ENCODE results near the gene TMEM120B.

Gene TMEM120B

DNA sequence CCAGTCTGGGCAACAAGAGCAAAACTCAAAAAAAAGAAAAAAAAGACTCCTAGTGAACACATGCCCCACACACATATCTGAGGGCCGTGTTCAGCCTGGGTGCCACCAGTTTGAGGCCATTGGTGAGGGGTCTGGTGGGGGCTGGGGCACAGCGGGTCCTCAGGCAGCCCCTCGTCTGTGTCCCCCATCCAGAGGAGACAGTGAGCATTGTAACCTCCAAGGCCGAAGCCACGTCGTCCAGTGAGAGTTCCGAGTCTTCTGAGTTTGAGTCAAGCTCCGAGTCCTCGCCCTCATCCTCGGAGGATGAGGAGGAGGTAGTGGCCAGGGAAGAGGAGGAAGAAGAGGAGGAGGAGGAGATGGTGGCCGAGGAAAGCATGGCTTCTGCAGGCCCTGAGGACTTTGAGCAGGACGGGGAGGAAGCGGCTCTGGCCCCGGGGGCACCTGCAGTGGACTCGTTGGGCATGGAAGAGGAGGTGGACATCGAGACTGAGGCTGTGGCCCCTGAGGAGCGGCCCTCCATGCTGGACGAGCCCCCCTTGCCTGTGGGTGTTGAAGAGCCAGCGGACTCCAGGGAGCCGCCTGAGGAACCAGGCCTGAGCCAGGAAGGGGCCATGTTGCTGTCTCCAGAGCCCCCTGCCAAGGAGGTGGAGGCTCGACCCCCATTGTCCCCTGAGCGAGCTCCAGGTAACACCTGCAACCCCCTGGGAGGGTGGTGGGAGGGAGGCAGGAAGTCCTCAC lies 106.8 kb downstream of the TMEM120B start:
- Histone ChIP-seq H3K27ac (peak overlapping the region in 2 of 11 experiments; percentile 14 to 21; a peak in 1 of 22 replicates), H3K4me1 (peaks cover 0 to 23% (median 14%) of the 10 kb centered on the region in 10 experiments; a peak in 14 of 20 replicates), H3K4me3 (no peak overlapping the region), H3K36me3 (peaks cover 91 to 97% (median 94%) of the 10 kb centered on the region in 11 experiments), H3K9ac (peak overlapping the region in 2 of 11 experiments; percentile 6 to 15; a peak in 3 of 22 replicates), H3K9me3 (replicated peaks in 1 of 11) (no peaks in the 10 kb centered on the region), H3K4me2 (peak overlapping the region in 2 of 11 experiments; percentile 2 to 8; a peak in 1 of 22 replicates), H4K20me1 (peaks cover 15 to 84% (median 75%) of the 10 kb centered on the region in 11 experiments; a peak in 20 of 22 replicates), H3K27me3 (no peaks in the 10 kb centered on the region)
- TF ChIP-seq Cebpa-rat (IDR thresholded peaks at IDR 0.05), result no peak

DNA sequence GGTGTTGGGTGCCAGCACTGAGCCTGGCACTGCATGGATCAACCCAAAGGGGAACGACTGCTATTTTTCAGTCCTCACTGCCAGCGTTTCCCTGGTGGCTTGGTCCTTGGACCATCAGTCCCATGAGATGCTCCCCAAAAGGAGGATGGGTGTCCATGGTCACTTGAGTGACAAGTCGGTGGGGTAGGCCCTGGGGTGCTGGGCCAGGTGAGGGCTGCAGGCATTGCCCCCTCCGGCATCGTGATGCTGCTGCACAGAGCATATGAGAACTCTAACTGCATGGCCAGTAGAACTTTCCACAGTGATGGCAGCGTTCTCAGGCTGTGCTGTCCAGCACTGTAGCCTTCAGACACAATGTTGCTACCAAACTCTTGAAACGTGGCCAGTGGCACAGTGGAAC lies 107.5 kb downstream of the TMEM120B start:
- Histone ChIP-seq H3K4me2 (no peak overlapping the region), H3K9me3 (replicated peaks in 1 of 11) (no peaks in the 10 kb centered on the region), H3K9ac (0 out of 22 replicates have a peak overlapping the region, but pooled peaks of 1 of the 11 experiments have one; percentile 6), H3K27me3 (no peaks in the 10 kb centered on the region), H3K27ac (no peak overlapping the region), H3K4me3 (no peak overlapping the region), H3K4me1 (peaks cover 0 to 23% (median 14%) of the 10 kb centered on the region in 10 experiments; a peak in 14 of 20 replicates), H4K20me1 (peaks cover 12 to 83% (median 73%) of the 10 kb centered on the region in 11 experiments; a peak in 20 of 22 replicates), H3K36me3 (peaks cover 86 to 97% (median 94%) of the 10 kb centered on the region in 11 experiments)
- TF ChIP-seq Cebpa-rat (IDR thresholded peaks at IDR 0.05), result no peak

DNA sequence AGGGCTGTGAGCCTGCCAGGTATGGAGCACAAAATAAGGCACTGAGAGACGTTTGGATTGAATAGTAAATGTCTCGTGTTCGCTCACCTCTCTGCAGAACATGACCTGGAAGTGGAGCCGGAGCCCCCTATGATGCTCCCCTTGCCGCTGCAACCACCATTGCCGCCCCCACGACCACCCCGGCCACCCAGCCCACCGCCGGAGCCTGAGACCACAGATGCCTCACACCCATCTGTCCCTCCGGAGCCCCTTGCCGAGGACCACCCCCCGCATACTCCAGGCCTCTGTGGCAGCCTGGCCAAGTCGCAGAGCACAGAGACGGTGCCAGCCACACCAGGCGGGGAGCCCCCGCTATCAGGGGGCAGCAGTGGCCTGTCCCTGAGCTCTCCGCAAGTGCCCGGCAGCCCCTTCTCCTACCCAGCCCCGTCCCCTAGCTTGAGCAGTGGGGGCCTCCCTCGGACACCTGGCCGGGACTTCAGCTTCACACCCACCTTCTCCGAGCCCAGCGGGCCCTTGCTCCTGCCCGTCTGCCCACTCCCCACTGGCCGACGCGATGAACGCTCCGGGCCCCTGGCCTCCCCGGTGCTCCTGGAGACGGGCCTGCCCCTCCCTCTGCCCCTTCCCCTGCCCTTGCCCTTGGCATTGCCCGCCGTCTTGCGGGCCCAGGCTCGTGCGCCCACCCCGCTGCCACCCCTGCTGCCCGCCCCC lies 110.0 kb downstream of the TMEM120B start:
- H3K36me3 ChIP-seq, result peaks cover 78 to 97% (median 91%) of the 10 kb centered on the region in 11 experiments
- H4K20me1 ChIP-seq, result peaks cover 12 to 82% (median 55%) of the 10 kb centered on the region in 11 experiments; a peak in 19 of 22 replicates

DNA sequence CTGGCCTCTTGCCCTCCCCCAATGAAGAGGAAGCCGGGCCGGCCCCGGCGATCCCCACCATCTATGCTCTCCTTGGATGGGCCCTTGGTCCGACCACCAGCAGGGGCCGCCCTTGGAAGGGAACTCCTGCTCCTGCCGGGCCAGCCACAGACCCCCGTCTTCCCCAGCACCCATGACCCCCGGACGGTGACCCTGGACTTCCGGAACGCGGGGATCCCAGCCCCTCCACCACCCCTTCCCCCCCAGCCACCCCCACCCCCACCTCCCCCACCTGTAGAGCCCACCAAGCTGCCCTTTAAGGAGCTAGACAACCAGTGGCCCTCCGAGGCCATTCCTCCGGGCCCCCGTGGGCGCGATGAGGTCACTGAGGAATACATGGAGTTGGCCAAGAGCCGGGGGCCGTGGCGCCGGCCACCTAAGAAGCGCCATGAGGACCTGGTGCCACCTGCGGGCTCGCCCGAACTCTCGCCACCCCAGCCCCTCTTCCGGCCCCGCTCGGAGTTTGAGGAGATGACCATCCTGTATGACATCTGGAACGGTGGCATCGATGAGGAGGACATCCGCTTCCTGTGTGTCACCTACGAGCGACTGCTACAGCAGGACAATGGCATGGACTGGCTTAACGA lies 110.7 kb downstream of the TMEM120B start:
- no peak overlapping the region for H3K4me2 ChIP-seq
- no peaks in the 10 kb centered on the region for H3K27me3 ChIP-seq
- no peak overlapping the region for H3K9ac ChIP-seq
- no peaks in the 10 kb centered on the region for H3K9me3 ChIP-seq (replicated peaks in 1 of 11)
- no peak overlapping the region for H3K4me3 ChIP-seq
- peaks cover 78 to 97% (median 91%) of the 10 kb centered on the region in 11 experiments for H3K36me3 ChIP-seq
- H3K4me1 ChIP-seq, result peaks cover 0 to 15% (median 3%) of the 10 kb centered on the region in 10 experiments; a peak in 13 of 20 replicates
- H3K27ac ChIP-seq, result no peak overlapping the region
- no peak for TF ChIP-seq Cebpa-rat (IDR thresholded peaks at IDR 0.05)
- H4K20me1 ChIP-seq, result peaks cover 12 to 84% (median 60%) of the 10 kb centered on the region in 11 experiments; a peak in 20 of 22 replicates

More for the DNA sequence above, 110.0 kb downstream of the TMEM120B start:
- peaks cover 0 to 22% (median 9%) of the 10 kb centered on the region in 10 experiments; a peak in 14 of 20 replicates for H3K4me1 ChIP-seq
- H3K27me3 ChIP-seq, result no peaks in the 10 kb centered on the region
- no peaks in the 10 kb centered on the region for H3K9me3 ChIP-seq (replicated peaks in 1 of 11)
- no peak overlapping the region for H3K4me2 ChIP-seq
- TF ChIP-seq Cebpa-rat (IDR thresholded peaks at IDR 0.05), result no peak
- H3K4me3 ChIP-seq, result no peak overlapping the region
- H3K27ac ChIP-seq, result no peak overlapping the region
- H3K9ac ChIP-seq, result no peak overlapping the region

DNA sequence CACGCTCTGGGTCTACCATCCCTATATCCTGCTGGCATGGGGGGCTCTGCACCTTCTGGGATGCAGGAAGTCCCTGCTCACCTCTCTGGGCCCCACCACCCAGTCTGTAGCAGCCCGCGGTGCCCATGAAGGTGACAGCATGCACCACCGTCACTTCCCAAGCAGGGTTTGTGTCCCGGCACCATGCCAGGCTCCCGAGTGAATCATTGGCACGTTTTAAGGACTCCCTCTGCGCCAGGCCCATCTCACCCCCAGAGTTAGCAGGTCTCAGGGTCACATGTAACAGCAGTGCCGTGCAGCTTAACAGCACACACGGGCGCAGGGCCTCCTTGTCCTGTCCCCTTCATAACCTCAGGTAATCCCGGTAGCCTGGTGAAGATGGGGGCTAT lies 111.2 kb downstream of the TMEM120B start:
- no peak for TF ChIP-seq Cebpa-rat (IDR thresholded peaks at IDR 0.05)
- peaks cover 78 to 98% (median 94%) of the 10 kb centered on the region in 11 experiments for H3K36me3 ChIP-seq
- H3K27me3 ChIP-seq, result no peaks in the 10 kb centered on the region
- peaks cover 12 to 89% (median 64%) of the 10 kb centered on the region in 11 experiments; a peak in 20 of 22 replicates for H4K20me1 ChIP-seq
- no peaks in the 10 kb centered on the region for H3K9me3 ChIP-seq (replicated peaks in 1 of 11)
- H3K9ac ChIP-seq, result 0 out of 22 replicates have a peak overlapping the region, but pooled peaks of 1 of the 11 experiments have one; percentile 4
- no peak overlapping the region for H3K27ac ChIP-seq
- no peak overlapping the region for H3K4me2 ChIP-seq
- peaks cover 0 to 11% (median 0%) of the 10 kb centered on the region in 10 experiments; a peak in 6 of 20 replicates for H3K4me1 ChIP-seq
- H3K4me3 ChIP-seq, result no peak overlapping the region

DNA sequence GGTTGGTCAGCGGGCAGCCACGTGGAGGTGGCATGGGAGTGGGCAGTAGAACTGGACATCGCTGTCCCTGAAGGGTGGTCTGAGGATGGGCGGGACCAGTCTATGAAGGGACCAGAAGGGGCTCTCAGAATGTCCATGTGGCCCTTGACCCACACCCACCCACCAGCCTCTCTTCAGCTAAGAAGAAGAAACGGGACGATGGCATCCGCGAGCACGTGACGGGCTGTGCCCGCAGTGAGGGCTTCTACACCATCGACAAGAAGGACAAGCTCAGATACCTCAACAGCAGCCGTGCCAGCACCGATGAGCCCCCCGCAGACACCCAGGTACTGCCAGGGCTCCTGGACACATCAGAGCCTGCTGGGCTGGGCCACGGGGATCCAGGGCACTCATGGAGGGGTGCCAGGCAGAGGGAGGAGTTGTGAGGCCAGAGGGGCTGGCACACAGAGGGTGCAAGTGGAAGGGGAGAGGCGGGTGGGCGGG lies 112.5 kb downstream of the TMEM120B start:
- no peak for TF ChIP-seq Cebpa-rat (IDR thresholded peaks at IDR 0.05)
- Histone ChIP-seq H3K4me3 (no peak overlapping the region), H3K27ac (no peak overlapping the region), H3K9ac (no peak overlapping the region), H3K9me3 (replicated peaks in 1 of 11) (no peaks in the 10 kb centered on the region), H4K20me1 (peaks cover 6 to 89% (median 61%) of the 10 kb centered on the region in 11 experiments; a peak in 20 of 22 replicates), H3K4me2 (no peak overlapping the region), H3K36me3 (peaks cover 77 to 98% (median 95%) of the 10 kb centered on the region in 11 experiments), H3K4me1 (no peaks in the 10 kb centered on the region), H3K27me3 (no peaks in the 10 kb centered on the region)

DNA sequence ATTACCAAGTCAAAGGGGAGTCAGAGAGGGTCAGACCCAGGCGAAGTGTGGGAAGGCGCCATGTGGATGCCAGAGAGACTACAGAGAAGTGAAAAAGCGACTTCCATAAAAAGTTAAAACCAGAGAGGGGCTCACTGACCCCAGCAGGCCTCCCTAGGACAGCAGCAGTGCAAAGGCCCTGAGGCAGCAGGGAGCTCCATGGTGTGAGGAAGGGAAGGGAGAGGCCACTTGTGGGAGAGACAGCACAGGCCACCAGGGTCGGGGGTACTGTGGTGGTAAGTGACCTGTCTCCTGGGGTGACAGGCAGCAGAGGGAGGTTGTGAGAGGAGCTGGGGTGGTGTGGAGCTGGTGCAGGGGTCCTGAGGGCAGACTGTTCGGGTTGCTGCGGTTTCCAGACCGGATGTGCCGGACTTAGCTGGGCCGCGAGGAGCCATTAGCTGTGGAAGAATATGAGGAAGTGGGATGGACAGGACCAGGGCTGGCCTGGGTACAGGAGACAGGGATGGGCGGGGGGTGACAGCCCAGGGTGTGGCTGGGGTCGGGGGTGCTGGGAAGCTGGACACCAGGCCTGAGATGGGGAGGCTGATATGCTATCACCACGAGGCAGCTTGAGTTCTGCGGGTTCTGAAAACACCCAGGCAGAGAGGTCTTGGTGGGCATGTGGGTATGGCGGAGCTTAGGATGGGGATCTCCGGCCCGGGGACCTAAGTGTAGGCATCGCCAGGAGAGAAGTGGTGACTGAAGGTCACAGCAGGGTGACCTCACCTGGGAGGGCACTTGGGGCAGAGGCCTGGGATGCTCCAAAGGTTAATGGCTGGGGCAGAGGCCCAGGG lies 114.0 kb downstream of the TMEM120B start:
- no peak for TF ChIP-seq Cebpa-rat (IDR thresholded peaks at IDR 0.05)
- Histone ChIP-seq H3K9ac (0 out of 22 replicates have a peak overlapping the region, but pooled peaks of 1 of the 11 experiments have one; percentile 2), H3K4me3 (no peak overlapping the region), H3K27ac (no peak overlapping the region), H3K4me2 (no peak overlapping the region), H4K20me1 (peaks cover 5 to 85% (median 50%) of the 10 kb centered on the region in 11 experiments; a peak in 20 of 22 replicates), H3K36me3 (peaks cover 77 to 98% (median 95%) of the 10 kb centered on the region in 11 experiments), H3K9me3 (replicated peaks in 1 of 11) (no peaks in the 10 kb centered on the region), H3K27me3 (no peaks in the 10 kb centered on the region), H3K4me1 (no peaks in the 10 kb centered on the region)

Measured in BLaER1 treated with 17β-estradiol and CSF1 and Interleukin-3, amounts not matched to agents 10 nM and 100 nM (cell line).